Measurements from ENCODE around the gene LACC1.

GRCh38 chr13:43916828-43917227, 37.1 kb downstream of the LACC1 start:
- no peak for TF ChIP-seq CTCF (IDR thresholded peaks at IDR 0.05)
- no peak for TF ChIP-seq ZFX (IDR thresholded peaks at IDR 0.05; ENCODE audit: borderline replicate concordance)
